GM19467 (cell line): ENCODE results near the gene MYO1B.

Experiments used
- ATAC-seq: cut with Tn5 transposase; IDR thresholded peaks from one replicate; pipeline ENCODE4 v1.9.1; 2021; ENCODE audit warnings: mild to moderate bottlenecking, moderate library complexity; ENCODE audit not compliant: unreplicated experiment

The MYO1B gene

DNA sequence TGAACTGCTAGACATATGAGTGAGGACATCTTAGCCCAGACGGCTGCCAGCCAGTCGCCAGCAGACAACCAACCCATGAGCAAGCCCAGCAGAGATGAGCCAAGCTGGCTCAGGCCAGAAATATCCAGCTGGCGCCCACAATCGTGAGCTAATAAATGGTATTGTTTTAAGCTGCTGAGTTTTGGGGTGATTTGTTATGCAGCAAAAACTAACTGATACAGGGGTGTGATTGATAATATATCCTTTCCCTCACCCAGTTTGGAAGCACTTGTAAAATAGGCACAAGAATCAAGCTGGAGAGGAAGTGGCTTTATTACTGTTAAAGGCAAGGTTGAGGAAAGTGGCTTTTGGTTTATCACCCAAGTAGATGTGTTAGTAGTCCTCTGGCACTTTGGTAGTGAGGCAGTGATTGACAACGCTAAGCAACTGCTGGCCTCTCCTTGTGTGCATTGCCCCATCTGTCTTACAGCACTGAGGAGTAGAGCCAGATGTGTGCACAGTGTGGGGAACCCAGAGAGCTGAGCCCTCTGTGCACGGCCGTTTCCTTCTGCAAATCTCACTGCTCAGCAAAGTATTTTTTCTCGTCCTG lies 110.1 kb downstream of the MYO1B start:
- no peak for ATAC-seq

- no peak for ATAC-seq
Observed at GRCh38 chr2:191357678-191358077, 112.5 kb downstream of the MYO1B start.

GRCh38 chr2:191358325-191359025 lies 113.3 kb downstream of the MYO1B start:
- ATAC-seq, result no peak

DNA sequence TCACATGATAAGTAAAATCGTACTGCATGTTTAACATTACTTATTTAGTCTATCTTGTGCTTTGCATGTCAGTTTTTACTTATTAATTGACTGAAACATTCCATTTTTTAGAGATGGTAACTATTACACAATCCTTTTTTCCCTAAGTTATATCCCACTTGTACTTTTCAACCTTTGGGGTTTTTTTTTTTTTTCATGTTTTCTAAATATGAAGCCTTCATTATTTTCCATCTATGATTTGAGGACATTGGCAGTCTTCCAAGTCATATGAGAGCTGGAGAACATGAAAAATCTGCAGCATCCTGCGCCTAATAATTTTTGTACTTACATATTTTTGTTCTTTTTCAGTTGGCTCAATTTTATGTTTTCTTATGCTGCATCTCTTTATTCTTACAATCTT lies 113.9 kb downstream of the MYO1B start:
- ATAC-seq, result no peak

DNA sequence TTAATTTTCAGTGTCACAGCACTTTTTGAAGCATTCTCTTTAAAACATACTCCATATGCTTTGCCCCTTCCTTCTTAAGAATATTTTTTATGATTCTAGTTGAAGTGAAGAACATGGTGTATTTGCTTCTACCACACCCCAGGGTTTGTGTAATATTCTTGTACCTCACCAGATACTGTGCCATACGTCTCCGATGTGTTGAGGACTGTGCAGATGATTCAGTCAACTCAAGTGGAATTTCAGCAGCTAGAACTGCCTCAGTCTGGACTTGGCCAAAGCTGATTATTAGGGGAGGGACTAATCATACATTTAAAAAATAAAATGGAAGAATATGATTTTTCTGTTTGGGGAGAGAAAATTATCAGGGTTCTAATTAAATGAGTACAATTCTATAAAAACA lies 115.7 kb downstream of the MYO1B start:
- no peak for ATAC-seq

DNA sequence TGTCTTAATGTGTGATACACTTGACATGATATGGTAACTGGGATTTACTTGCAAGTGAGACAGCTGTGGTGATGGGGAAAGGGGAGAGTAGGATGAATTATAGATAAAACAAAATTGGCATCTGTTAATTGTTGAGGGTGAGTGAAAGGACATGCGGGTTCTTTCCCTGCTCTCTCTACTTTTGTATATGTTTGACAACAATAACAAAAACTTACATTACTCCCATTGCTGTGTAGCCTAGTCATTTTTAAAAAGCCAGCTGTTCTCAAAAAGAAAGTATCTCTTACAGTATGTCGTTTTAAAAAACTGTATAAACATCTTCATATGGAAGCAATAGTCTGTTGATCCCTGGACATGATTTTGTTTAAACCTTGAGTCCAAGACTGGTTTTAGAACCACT lies 117.6 kb downstream of the MYO1B start:
- ATAC-seq, result no peak

DNA sequence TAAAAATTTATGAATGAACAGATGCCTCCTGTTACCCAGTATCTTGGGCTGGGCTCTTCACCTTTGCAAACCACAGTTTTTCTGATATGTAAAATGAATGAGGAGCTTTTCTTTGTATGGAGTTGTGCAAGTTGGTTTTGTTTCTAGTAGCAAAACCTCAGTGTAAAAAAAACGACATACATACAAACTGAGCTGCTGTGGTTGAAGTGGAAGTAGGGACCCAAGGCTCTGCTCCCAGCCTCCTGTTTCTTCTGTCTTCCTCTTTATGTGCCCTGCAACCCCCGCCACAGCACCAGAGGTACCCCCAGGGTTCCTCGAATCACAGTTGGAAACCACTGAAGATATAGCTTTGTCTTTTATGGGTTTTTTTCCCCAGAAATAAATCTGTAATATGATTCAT lies 118.1 kb downstream of the MYO1B start:
- no peak for ATAC-seq

- no peak for ATAC-seq
Observed at GRCh38 chr2:191365089-191365488, 119.9 kb downstream of the MYO1B start.

DNA sequence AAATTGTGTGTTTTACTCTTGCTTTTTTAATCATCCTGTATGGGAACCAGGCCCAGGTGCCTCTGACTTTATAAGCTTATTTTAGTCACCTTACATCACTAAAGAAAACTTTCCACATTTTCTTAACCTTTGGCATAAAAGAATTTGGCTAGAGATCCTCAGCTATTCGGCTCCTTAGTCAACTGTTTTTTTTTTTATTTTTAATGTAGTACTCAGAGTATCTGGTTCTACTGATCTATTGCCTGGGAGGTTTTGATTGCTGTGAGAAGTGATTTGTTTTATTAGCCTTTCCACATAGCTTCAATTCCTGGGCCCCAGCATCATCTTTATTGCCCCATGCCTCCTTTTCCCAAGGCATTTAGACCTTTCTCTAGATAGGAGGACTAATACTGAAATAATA lies 121.0 kb downstream of the MYO1B start:
- ATAC-seq, result no peak

DNA sequence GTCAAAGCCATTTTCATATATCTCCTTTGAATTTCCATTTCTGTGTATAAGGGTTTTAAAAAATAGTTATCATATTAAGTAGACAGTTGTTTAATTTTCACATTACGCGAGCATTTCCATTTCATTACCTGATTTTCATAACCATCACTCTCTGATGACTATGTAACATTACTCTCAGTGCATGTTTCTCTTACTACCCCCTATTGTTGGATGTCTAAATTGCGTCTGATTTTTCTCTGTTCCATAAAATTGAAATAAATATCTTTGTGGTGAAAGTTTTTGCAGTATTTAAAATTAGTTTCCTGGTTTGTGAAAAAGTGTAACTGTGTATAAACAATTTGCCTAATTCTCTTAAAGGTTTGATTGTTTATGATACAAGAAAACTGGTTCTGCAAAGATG lies 123.8 kb downstream of the MYO1B start:
- no peak for ATAC-seq

GRCh38 chr2:191374366-191374765 lies 129.2 kb downstream of the MYO1B start:
- no peak for ATAC-seq

- ATAC-seq, result no peak
Observed at GRCh38 chr2:191374939-191375338, 129.7 kb downstream of the MYO1B start.

- no peak for ATAC-seq
Observed at GRCh38 chr2:191376981-191377629, 131.9 kb downstream of the MYO1B start.

DNA sequence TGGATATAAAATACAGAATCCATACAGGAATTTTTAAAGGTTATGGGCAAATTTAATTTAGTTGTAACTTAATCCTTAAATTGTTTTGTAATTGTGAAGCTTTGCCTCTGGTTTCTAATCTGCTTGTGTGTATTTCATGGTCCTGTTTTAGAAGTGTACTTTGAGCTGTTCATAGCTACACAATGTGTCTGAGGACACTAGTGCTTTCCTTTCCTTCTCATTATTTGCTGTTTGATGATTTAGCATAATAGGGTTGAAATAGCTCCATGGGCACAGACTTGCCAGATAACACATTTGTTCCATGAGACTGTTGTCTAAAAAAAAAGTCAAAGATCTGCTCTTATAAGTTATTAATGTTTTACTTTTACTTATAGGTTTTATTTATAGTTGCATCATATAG lies 134.2 kb downstream of the MYO1B start:
- ATAC-seq, result no peak

DNA sequence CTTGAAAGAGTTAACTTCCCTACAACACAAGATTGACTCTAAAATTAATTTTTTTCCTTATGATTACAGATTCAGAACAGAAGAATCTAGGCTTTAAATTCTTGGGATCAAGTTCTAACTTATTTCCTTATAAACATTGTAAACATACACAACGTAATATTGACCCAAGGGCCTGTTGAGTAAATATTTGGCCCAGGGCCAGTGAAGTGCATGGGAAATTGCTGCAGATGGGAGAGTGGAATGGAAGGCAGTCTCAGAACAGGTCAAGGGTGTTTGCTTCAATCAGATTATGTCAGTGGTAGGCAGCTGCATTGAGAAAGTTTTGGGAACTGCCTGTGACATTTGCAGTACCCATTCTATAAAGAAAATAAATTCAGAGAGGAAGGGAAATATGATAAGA lies 137.6 kb downstream of the MYO1B start:
- ATAC-seq, result no peak

- no peak for ATAC-seq
Observed at GRCh38 chr2:191383486-191383885, 138.3 kb downstream of the MYO1B start.

DNA sequence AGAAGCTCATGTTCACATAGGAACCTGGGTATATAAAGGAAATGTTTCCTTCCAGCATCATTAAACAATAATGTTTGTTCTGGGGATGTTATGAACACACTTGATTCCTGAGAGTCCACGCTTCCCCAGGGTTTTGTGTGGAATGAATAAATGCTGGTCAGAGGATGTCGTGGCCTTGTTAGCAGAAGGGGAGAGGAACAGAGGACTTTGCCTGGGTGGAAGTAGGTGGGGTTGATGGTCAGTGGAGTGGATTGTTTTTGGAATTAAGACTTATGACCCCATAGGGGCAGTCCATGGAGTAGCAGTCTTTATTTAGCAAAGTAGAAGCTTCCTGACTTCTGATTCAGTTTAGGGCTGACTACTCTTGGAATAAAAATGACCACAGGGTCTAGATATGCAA lies 139.6 kb downstream of the MYO1B start:
- no peak for ATAC-seq

DNA sequence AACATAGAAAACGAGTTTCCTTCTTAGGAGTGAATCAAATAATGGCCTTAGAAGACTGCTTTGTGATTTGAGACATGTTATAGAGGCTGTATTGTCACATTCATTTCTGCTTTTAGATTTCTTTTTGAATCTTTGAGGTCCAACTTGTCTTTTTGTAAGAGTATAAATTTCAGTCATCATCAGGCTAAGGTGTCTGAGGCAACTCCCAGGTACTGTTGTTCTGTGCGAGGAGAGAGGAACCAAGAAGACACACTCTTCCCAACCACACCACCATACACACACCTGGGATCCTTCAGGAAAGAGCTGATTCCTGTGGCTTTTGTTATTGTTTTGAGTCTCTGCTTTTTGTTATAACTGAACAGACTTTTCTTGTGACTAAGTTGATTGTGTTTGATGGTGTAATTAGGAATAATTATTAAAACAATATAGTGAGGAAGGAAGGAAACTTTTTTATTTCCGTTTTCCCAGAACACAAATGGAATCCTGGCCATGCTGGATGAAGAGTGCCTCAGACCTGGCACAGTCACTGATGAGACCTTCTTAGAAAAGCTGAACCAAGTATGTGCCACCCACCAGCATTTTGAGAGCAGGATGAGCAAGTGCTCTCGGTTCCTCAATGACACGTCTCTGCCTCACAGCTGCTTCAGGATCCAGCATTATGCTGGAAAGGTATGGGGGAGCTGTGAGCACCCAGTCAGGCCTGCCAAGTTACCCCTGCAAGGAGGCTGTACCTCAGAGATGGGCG lies 140.4 kb downstream of the MYO1B start:
- no peak for ATAC-seq

- ATAC-seq, result no peak
Observed at GRCh38 chr2:191386938-191387536, 141.8 kb downstream of the MYO1B start.

GRCh38 chr2:191389288-191389687 lies 144.1 kb downstream of the MYO1B start:
- no peak for ATAC-seq

- ATAC-seq, result no peak
Observed at GRCh38 chr2:191391171-191391570, 146.0 kb downstream of the MYO1B start.
